IMR-90 (cell line): ENCODE measurements around the gene IRF2. TPM values are rescaled to one million over a fixed set of nuclear protein-coding genes. Genes with fewer than 3 reads are reported as not detected.

Experiments used
- ATAC-seq: fragments of 200-7000 bp; cut with Tn5 transposase; 2 replicates; pipeline ENCODE4 v1.9.1; 2020; ENCODE audit warnings: low read depth, mild to moderate bottlenecking, moderate library complexity
- BruUV-seq: library from RNA; stranded (reverse); fragments of 400-500 nt; replicated peaks from 2 replicates; lab custom pipeline; 2021; lab: Mats Ljungman, UMichigan
- CTCF ChIA-PET: fragments of 300-600 bp; formaldehyde crosslinking; extraction: SDS; loops from one replicate; lab custom pipeline; 2021; ENCODE audit warnings: antibody characterized with exemption; lab: Yijun Ruan, JAX
- POLR2A ChIA-PET: fragments of 300-600 bp; sonication (Branson Sonifier 250); formaldehyde crosslinking; loops from one replicate; lab custom pipeline; 2022; ENCODE audit warnings: antibody characterized with exemption; ENCODE audit not compliant: unreplicated experiment; lab: Charles Lee
- DNase-seq: peaks from one replicate; pipeline ENCODE4 v3.0.0; 2013
- H2AFZ ChIP-seq: replicated peaks from 2 replicates; pipeline ENCODE3; 2013; ENCODE audit warnings: low read length, mild to moderate bottlenecking; ENCODE audit not compliant: poor library complexity
- H2AK5ac ChIP-seq: 2 replicates; pipeline ENCODE4 v1.6.1; 2013; ENCODE audit warnings: low read depth, low read length, inconsistent platforms
- H2AK9ac ChIP-seq: replicated peaks from 2 replicates; pipeline ENCODE3; 2013; ENCODE audit warnings: mild to moderate bottlenecking, low read depth, low read length, moderate library complexity; ENCODE audit not compliant: poor library complexity
- H2BK120ac ChIP-seq: 2 replicates; pipeline ENCODE4 v1.6.1; 2013; ENCODE audit warnings: low read depth, low read length, inconsistent platforms
- H2BK15ac ChIP-seq: 3 replicates; pipeline ENCODE4 v1.6.1; 2013; ENCODE audit warnings: low read depth, low read length, inconsistent platforms
- H2BK20ac ChIP-seq: 2 replicates; pipeline ENCODE4 v1.6.1; 2013; ENCODE audit warnings: low read depth, mild to moderate bottlenecking, inconsistent platforms, low read length, moderate library complexity
- H2BK5ac ChIP-seq: 2 replicates; pipeline ENCODE4 v1.6.1; 2013; ENCODE audit warnings: mild to moderate bottlenecking, low read depth, low read length, inconsistent platforms; ENCODE audit not compliant: poor library complexity, severe bottlenecking
- H3K14ac ChIP-seq: replicated peaks from 2 replicates; pipeline ENCODE4 v1.6.1; 2013; ENCODE audit warnings: low read depth, low read length, inconsistent platforms
- H3K18ac ChIP-seq: 2 replicates; pipeline ENCODE4 v1.6.1; 2013; ENCODE audit warnings: low read depth, low read length, control low read depth
- H3K23ac ChIP-seq: 2 replicates; pipeline ENCODE4 v1.6.1; 2013; ENCODE audit warnings: low read depth, low read length, inconsistent platforms
- H3K27ac ChIP-seq: 2 replicates; pipeline ENCODE4 v1.5.1; 2013; ENCODE audit warnings: mild to moderate bottlenecking, control low read depth, low read length; ENCODE audit not compliant: insufficient read depth
- H3K27me3 ChIP-seq: 2 replicates; pipeline ENCODE4 v1.6.1; 2013; ENCODE audit warnings: low read length; ENCODE audit not compliant: control insufficient read depth, insufficient read depth
- H3K36me3 ChIP-seq: 2 replicates; pipeline ENCODE4 v1.6.1; 2013; ENCODE audit warnings: low read length, mixed read lengths; ENCODE audit not compliant: control insufficient read depth, insufficient read depth
- H3K4ac ChIP-seq: 2 replicates; pipeline ENCODE4 v1.6.1; 2013; ENCODE audit warnings: low read depth, low read length, inconsistent platforms
- H3K4me1 ChIP-seq: 2 replicates; pipeline ENCODE4 v1.6.1; 2013; ENCODE audit warnings: low read length, mixed read lengths; ENCODE audit not compliant: control insufficient read depth, insufficient read depth
- H3K4me2 ChIP-seq: 2 replicates; pipeline ENCODE4 v1.6.1; 2013; ENCODE audit warnings: low read depth, mild to moderate bottlenecking, control low read depth, low read length, moderate library complexity
- H3K4me3 ChIP-seq: 2 replicates; pipeline ENCODE4 v1.5.1; 2013; ENCODE audit warnings: low read depth, mild to moderate bottlenecking, control low read depth, low read length, moderate library complexity; ENCODE audit not compliant: insufficient read depth
- H3K56ac ChIP-seq: 2 replicates; pipeline ENCODE4 v1.6.1; 2013; ENCODE audit warnings: low read length, inconsistent platforms; ENCODE audit not compliant: insufficient read depth; ENCODE audit errors: extremely low read depth
- H3K79me1 ChIP-seq, 2 experiments: 2 replicates each; pipeline ENCODE4 v1.6.1; 2013; ENCODE audit warnings: low read length in 2 of 2, inconsistent platforms in 1 of 2, low read depth in 1 of 2
- H3K9ac ChIP-seq: 2 replicates; pipeline ENCODE4 v1.6.1; 2013; ENCODE audit warnings: low read depth, low read length, control low read depth
- H3K9me1 ChIP-seq: 2 replicates; pipeline ENCODE4 v1.6.1; 2013; ENCODE audit warnings: low read length, inconsistent platforms; ENCODE audit not compliant: insufficient read depth
- H3K9me3 ChIP-seq: 2 replicates; pipeline ENCODE4 v1.6.1; 2013; ENCODE audit warnings: low read length; ENCODE audit not compliant: control insufficient read depth, insufficient read depth
- H4K20me1 ChIP-seq: 2 replicates; pipeline ENCODE4 v1.6.1; 2013; ENCODE audit warnings: low read length, inconsistent platforms; ENCODE audit not compliant: insufficient read depth
- H4K5ac ChIP-seq: 2 replicates; pipeline ENCODE4 v1.6.1; 2013; ENCODE audit warnings: mild to moderate bottlenecking, low read depth, low read length, control low read depth
- H4K8ac ChIP-seq, 2 experiments: 2 replicates each; pipeline ENCODE4 v1.6.1; 2013; ENCODE audit warnings: low read depth in 2 of 2, low read length in 2 of 2, control low read depth in 1 of 2, inconsistent platforms in 1 of 2
- H4K91ac ChIP-seq: 2 replicates; pipeline ENCODE4 v1.6.1; 2013; ENCODE audit warnings: low read depth, low read length, inconsistent platforms; ENCODE audit not compliant: insufficient read depth
- CEBPB ChIP-seq: IDR thresholded peaks from 2 replicates; pipeline ENCODE4 v1.6.1; 2012; ENCODE audit warnings: low read depth, low read length, improper control_type of control experiment
- FOS ChIP-seq: fragments of 150-350 bp; IDR thresholded peaks from 2 replicates; pipeline ENCODE4 v1.6.1; 2016; ENCODE audit warnings: low read depth, low read length
- MAFK ChIP-seq: IDR thresholded peaks from 2 replicates; pipeline ENCODE4 v1.6.1; 2012; ENCODE audit warnings: low read depth, low read length, improper control_type of control experiment
- MAZ ChIP-seq: IDR thresholded peaks from 2 replicates; pipeline ENCODE4 v1.6.1; 2012; ENCODE audit warnings: low read depth, mild to moderate bottlenecking, low read length, improper control_type of control experiment, moderate library complexity, borderline replicate concordance
- MXI1 ChIP-seq: IDR thresholded peaks from 2 replicates; pipeline ENCODE4 v1.6.1; 2012; ENCODE audit warnings: low read depth, mild to moderate bottlenecking, low read length, moderate library complexity, borderline replicate concordance
- POLR2A ChIP-seq: IDR thresholded peaks from 2 replicates; pipeline ENCODE4 v1.6.1; 2012; ENCODE audit warnings: mild to moderate bottlenecking, low read depth, low read length
- RCOR1 ChIP-seq: IDR thresholded peaks from 2 replicates; pipeline ENCODE4 v1.6.1; 2012; ENCODE audit warnings: mild to moderate bottlenecking, low read length, improper control_type of control experiment; ENCODE audit not compliant: insufficient replicate concordance
- RFX5 ChIP-seq: IDR thresholded peaks from 2 replicates; pipeline ENCODE4 v1.8.0; 2012; ENCODE audit warnings: low read depth, mild to moderate bottlenecking, low read length, moderate library complexity
- SMC3 ChIP-seq: fragments of 150-350 bp; IDR thresholded peaks from 2 replicates; pipeline ENCODE4 v1.6.1; 2016; ENCODE audit warnings: low read depth, mild to moderate bottlenecking, antibody characterized with exemption, low read length, moderate library complexity
- WGBS, 2 experiments: methylation state at CpG; one replicate each; pipeline versions ENCODE4 v1.1.5 to v1.1.7; 2013; ENCODE audit warnings: missing lambda C conversion rate in 2 of 2; ENCODE audit not compliant: insufficient read length in 1 of 2; ENCODE audit errors: extremely low coverage in 2 of 2; 5-methylcytosine and 5-hydroxymethylcytosine counted together
- dilution Hi-C: fragments of 300-500 bp; cut with HindIII; formaldehyde crosslinking; loops from one replicate; pipeline ENCODE4 v1.14.3; 2018; ENCODE audit warnings: low sequenced_read_pairs; ENCODE audit not compliant: unreplicated experiment
- in situ Hi-C: fragments of 300-500 bp; cut with MboI; formaldehyde crosslinking; loops from 3 replicates; pipeline ENCODE4 v1.14.3; 2019; ENCODE audit warnings: low sequenced_read_pairs, inconsistent platforms, mixed read lengths
- intact Hi-C: fragments of 100-400 bp; cut with micrococcal nuclease; formaldehyde crosslinking; loops from 2 replicates; pipeline ENCODE4 v1.10.0; 2022
- polyA plus RNA-seq, 3 experiments: library from polyadenylated mRNA; depleted of rRNA; stranded (reverse); fragments of >200 nt; gene quantifications; 2 replicates each; pipeline ENCODE4 v1.2.3, GENCODE V29; 2012; ENCODE audit warnings: low replicate concordance in 1 of 3
- total RNA-seq: library from RNA; depleted of rRNA; stranded (reverse); fragments of >200 nt; gene quantifications from 2 replicates; pipeline ENCODE4 v1.2.3, GENCODE V29; 2012
- TF ChIP-seq, protein P1 (sequence below): conservative IDR thresholded peaks from 2 replicates; pipeline ENCODE4 v1.5.1; 2012; ENCODE audit warnings: mild to moderate bottlenecking, low read depth, low read length, improper control_type of control experiment
- TF ChIP-seq, protein P2 (sequence below): fragments of 150-350 bp; IDR thresholded peaks from 2 replicates; pipeline ENCODE4 v1.6.1; 2017; ENCODE audit warnings: mild to moderate bottlenecking, antibody characterized with exemption, low read length, low read depth

IRF2 gene
- total and polyA plus RNA-seq, 2 of the 4 experiments (the other 2 are of a cell fraction) = 16.5 to 21.9 TPM

DNA sequence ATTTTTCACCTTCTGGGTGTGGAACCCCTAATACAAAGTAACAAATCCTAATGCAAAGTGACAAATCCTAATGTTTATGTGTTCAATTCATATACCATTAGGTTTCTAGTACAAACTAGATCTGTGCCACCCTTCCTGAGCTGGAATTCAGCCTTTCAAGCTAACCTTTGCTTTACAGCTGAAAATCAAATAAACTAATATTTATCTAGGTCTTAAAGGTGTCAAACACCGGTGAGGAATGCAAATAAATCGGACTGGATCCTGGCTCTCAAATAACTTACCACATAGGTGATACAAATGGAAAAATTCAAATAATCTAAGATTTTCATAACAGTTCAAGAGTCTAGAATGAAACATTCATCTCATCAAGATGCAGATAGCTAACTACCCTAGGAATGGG lies 11.6 kb downstream of the IRF2 start:
- Histone ChIP-seq H2BK15ac (no peak overlapping the region), H3K14ac (no peak overlapping the region), H3K4me3 (no peak overlapping the region), H4K8ac (no peak overlapping the region), H3K27me3 (no peaks in the 10 kb centered on the region), H2AK5ac (no peak overlapping the region), H3K4me2 (no peak overlapping the region), H3K9me3 (no peaks in the 10 kb centered on the region), H3K79me1 (peaks cover 45 to 63% of the 10 kb centered on the region in 2 experiments), H3K27ac (no peak overlapping the region), H4K5ac (no peak overlapping the region), H3K9ac (no peak overlapping the region), H3K56ac (no peak overlapping the region), H4K20me1 (peaks cover 33% of the 10 kb centered on the region; the same call in 1 of the 2 replicates), H3K18ac (no peak overlapping the region), H2BK5ac (no peak overlapping the region), H4K91ac (no peak overlapping the region), H3K4me1 (peaks cover 8% of the 10 kb centered on the region), H3K4ac (no peak overlapping the region), H2AK9ac (no peak overlapping the region), H3K23ac (no peak overlapping the region), H2BK20ac (no peak overlapping the region), H3K36me3 (no peaks in the 10 kb centered on the region), H3K9me1 (peaks cover 14% of the 10 kb centered on the region), H2AFZ (no peak overlapping the region), H2BK120ac (no peak overlapping the region)
- ChIA-PET POLR2A (no interaction called here), CTCF (no interaction called here)
- intact Hi-C loops = no loop called here
- DNase-seq (no peak), ATAC-seq (no peak)
- no TSS peak for BruUV-seq
- in situ Hi-C loops = no loop called here
- no CpG with 5 or more reads among the region's 2 CpGs for WGBS, 2 experiments
- dilution Hi-C loops = no loop called here
- TF ChIP-seq MAFK (no peak), MAZ (no peak), SMC3 (no peak), POLR2A (no peak), RFX5 (no peak), FOS (no peak), RCOR1 (no peak), CEBPB (no peak), MXI1 (no peak)
- TF ChIP-seq, protein P1, sequence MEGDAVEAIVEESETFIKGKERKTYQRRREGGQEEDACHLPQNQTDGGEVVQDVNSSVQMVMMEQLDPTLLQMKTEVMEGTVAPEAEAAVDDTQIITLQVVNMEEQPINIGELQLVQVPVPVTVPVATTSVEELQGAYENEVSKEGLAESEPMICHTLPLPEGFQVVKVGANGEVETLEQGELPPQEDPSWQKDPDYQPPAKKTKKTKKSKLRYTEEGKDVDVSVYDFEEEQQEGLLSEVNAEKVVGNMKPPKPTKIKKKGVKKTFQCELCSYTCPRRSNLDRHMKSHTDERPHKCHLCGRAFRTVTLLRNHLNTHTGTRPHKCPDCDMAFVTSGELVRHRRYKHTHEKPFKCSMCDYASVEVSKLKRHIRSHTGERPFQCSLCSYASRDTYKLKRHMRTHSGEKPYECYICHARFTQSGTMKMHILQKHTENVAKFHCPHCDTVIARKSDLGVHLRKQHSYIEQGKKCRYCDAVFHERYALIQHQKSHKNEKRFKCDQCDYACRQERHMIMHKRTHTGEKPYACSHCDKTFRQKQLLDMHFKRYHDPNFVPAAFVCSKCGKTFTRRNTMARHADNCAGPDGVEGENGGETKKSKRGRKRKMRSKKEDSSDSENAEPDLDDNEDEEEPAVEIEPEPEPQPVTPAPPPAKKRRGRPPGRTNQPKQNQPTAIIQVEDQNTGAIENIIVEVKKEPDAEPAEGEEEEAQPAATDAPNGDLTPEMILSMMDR = no peak
- TF ChIP-seq, protein P2, sequence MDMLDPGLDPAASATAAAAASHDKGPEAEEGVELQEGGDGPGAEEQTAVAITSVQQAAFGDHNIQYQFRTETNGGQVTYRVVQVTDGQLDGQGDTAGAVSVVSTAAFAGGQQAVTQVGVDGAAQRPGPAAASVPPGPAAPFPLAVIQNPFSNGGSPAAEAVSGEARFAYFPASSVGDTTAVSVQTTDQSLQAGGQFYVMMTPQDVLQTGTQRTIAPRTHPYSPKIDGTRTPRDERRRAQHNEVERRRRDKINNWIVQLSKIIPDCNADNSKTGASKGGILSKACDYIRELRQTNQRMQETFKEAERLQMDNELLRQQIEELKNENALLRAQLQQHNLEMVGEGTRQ = no peak
